K562 (cell line): ENCODE measurements around the gene SAE1. TPM values are rescaled to one million over a fixed set of nuclear protein-coding genes. Genes with fewer than 3 reads are reported as not detected.

Experiments used
- EP400 ChIP-seq: fragments of 450-650 bp; IDR thresholded peaks from 2 replicates; pipeline ENCODE4 v1.6.1; 2017; ENCODE audit warnings: antibody characterized with exemption, mild to moderate bottlenecking, moderate library complexity
- GTF2F1 ChIP-seq: IDR thresholded peaks from 2 replicates; pipeline ENCODE4 v1.6.1; 2011; ENCODE audit warnings: low read depth, low read length, improper control_type of control experiment
- HNRNPK ChIP-seq: fragments of 200-400 bp; formaldehyde crosslinking; IDR thresholded peaks from one replicate; pipeline ENCODE4 v1.6.1; 2018; ENCODE audit warnings: mild to moderate bottlenecking, low read depth, low read length; ENCODE audit not compliant: poor library complexity, severe bottlenecking
- NFE2 ChIP-seq: IDR thresholded peaks from 2 replicates; pipeline ENCODE4 v1.6.1; 2014; ENCODE audit warnings: antibody characterized with exemption, low read depth
- POLR2AphosphoS2 ChIP-seq: IDR thresholded peaks from 2 replicates; pipeline ENCODE4 v1.6.1; 2012; ENCODE audit warnings: low read length, improper control_type of control experiment
- SMARCA4 ChIP-seq: fragments of 450-650 bp; IDR thresholded peaks from 2 replicates; pipeline ENCODE4 v1.6.1; 2016
- SRSF3 ChIP-seq: fragments of 200-400 bp; formaldehyde crosslinking; IDR thresholded peaks from 2 replicates; pipeline ENCODE4 v1.6.1; 2016; ENCODE audit warnings: mild to moderate bottlenecking, low read length, moderate library complexity; ENCODE audit not compliant: insufficient read depth
- WHSC1 ChIP-seq: IDR thresholded peaks from one replicate; pipeline ENCODE4 v1.6.1; 2012; ENCODE audit warnings: low read length, control low read depth, inconsistent platforms
- ZNF134 ChIP-seq: fragments of 250-450 bp; sonication (Bioruptor Pico); conservative IDR thresholded peaks from 2 replicates; pipeline ENCODE4 v1.4.0; 2020
- ZNF318 ChIP-seq, 2 experiments: fragments of 450-650 bp; IDR thresholded peaks; 2 replicates each; pipeline ENCODE4 v1.6.1; 2016; ENCODE audit warnings: mild to moderate bottlenecking in 2 of 2, borderline replicate concordance in 1 of 2, low read depth in 1 of 2, moderate library complexity in 1 of 2
- polyA plus RNA-seq, 8 experiments: library from polyadenylated mRNA; depleted of rRNA in 4 of 8; stranded (reverse) in 5 of 8; unstranded in 3 of 8; fragments of >200 nt; fragmentation: Nextera tagmentation in 2 of 8; fragmentation: Illumina TruSeq in 1 of 8; extraction: Ambion mirVana in 2 of 8; extraction: Trizol in 1 of 8; gene quantifications; 2 replicates each; pipeline versions ENCODE4 v1.2.1 to v1.2.3, GENCODE V29; 2011 to 2014; ENCODE audit warnings: inconsistent platforms in 1 of 8, missing spikeins in 1 of 8
- total RNA-seq, 7 experiments: library from RNA; depleted of rRNA in 6 of 7; stranded (reverse); fragments of >200 nt in 6 of 7; fragmentation: Illumina TruSeq in 2 of 7; extraction: Trizol in 2 of 7; gene quantifications; 2 replicates each; pipeline versions ENCODE4 v1.2.1 to v1.2.3, GENCODE V29; 2011 to 2021; ENCODE audit warnings: low replicate concordance in 1 of 7
- TF ChIP-seq, protein P1 (sequence below): fragments of 250-450 bp; sonication (Bioruptor Pico); IDR thresholded peaks from 2 replicates; pipeline ENCODE4 v1.5.0; 2020; ENCODE audit warnings: mild to moderate bottlenecking

SAE1 gene
- total and polyA plus RNA-seq, 9 of the 15 experiments (the other 6 are each of a cell fraction or from before 2014, with no cell fraction given), result 82.8 to 299 (median 217) TPM

DNA sequence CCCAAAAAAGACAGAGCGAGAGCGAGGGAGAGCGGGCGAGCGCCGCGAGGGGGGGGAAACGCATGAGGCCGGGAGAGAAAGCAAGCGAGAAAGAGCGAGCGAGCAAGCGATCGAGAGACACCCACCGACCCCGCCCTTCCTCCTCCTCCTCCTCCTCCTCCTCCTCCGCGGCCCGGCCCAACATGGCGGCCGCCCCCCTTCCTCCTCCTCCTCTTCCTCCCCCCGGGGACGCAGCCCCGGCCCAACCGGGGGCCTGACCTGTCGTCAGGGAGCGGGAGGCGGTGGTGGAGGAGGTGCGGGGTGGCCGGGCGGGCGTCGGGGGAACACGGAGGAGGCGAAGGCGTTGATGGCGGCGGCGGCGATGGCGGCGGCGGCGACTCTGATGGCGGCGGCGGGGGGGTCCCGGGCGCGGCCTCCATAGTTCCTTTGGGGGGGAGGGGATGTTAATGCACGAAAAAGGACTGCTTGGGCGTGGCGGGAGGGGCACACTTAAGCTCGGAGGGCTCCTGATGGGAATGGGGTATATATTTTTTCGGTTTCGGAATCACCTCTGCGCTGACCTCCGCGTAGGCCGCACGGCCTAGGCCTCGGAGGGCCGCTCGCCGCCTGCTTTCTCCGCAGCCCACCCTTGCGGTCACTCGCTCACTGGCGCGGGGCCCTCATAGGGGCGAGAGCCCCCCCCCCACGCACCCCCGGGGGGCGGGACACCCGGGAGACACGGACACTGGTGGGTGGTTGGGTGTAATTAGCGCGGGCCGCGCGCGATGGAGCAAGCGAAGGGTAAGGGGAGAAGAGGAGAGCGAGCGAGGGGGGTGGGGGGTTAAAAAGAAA lies 18.3 kb upstream of the SAE1 start (continued):
- TF ChIP-seq SMARCA4 (no peak), GTF2F1 (peak; percentile 87), SRSF3 (no peak), ZNF318 (IDR thresholded peaks at IDR 0.05; ENCODE audit: borderline replicate concordance in 1 of 2, low read depth in 1 of 2) (no peak), WHSC1 (no peak), EP400 (peak; percentile 81; the same call in 1 of the 2 replicates), HNRNPK (peak; percentile 58), NFE2 (peak; percentile 3; the same call in 1 of the 2 replicates), POLR2AphosphoS2 (no peak), ZNF134 (0 out of 2 replicates have a peak, but pooled peaks have one; percentile 13)
- TF ChIP-seq, protein P1, sequence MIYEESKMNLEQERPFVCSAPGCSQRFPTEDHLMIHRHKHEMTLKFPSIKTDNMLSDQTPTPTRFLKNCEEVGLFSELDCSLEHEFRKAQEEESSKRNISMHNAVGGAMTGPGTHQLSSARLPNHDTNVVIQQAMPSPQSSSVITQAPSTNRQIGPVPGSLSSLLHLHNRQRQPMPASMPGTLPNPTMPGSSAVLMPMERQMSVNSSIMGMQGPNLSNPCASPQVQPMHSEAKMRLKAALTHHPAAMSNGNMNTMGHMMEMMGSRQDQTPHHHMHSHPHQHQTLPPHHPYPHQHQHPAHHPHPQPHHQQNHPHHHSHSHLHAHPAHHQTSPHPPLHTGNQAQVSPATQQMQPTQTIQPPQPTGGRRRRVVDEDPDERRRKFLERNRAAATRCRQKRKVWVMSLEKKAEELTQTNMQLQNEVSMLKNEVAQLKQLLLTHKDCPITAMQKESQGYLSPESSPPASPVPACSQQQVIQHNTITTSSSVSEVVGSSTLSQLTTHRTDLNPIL (CRISPR knock-in tag), result no peak
